ENCODE measurements around the gene MPZL2.

MPZL2 gene

DNA sequence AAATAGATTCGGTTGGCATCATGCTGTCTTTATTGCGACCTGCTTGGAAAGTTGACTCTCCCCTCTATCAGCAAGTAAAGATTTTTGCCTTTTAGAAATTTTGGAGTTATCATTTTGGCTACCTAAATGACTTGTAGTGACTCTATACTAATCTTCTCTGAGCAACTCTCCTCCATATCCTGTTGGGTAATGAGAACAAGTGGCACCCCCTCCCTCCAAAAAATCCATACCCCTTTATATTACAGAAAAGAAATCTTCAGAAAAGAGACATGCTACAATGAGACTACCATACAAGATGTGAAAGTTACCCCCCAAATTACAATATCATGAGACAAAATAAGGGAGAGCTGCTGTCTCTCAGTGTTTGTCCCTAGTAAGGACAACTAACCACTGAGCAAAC lies 40.5 kb downstream of the MPZL2 start:
- H3K27me3 Mint-ChIP-seq (ENCODE audit: low read depth, poor library complexity): peaks cover 62% of the 10 kb centered on the region
- H3K9me3 Mint-ChIP-seq: no peaks in the 10 kb centered on the region
- TF ChIP-seq, protein P1, sequence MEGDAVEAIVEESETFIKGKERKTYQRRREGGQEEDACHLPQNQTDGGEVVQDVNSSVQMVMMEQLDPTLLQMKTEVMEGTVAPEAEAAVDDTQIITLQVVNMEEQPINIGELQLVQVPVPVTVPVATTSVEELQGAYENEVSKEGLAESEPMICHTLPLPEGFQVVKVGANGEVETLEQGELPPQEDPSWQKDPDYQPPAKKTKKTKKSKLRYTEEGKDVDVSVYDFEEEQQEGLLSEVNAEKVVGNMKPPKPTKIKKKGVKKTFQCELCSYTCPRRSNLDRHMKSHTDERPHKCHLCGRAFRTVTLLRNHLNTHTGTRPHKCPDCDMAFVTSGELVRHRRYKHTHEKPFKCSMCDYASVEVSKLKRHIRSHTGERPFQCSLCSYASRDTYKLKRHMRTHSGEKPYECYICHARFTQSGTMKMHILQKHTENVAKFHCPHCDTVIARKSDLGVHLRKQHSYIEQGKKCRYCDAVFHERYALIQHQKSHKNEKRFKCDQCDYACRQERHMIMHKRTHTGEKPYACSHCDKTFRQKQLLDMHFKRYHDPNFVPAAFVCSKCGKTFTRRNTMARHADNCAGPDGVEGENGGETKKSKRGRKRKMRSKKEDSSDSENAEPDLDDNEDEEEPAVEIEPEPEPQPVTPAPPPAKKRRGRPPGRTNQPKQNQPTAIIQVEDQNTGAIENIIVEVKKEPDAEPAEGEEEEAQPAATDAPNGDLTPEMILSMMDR (IDR thresholded peaks at IDR 0.05): no peak
- no peak overlapping the region for H3K27ac Mint-ChIP-seq
- H3K4me1 Mint-ChIP-seq: no peaks in the 10 kb centered on the region
- no peak overlapping the region for H3K4me3 Mint-ChIP-seq
- DNase-seq: no peak
- no peaks in the 10 kb centered on the region for H3K36me3 Mint-ChIP-seq (ENCODE audit: low read depth)

GRCh38 chr11:118222437-118222836 lies 41.7 kb downstream of the MPZL2 start:
- H3K36me3 Mint-ChIP-seq (ENCODE audit: low read depth): no peaks in the 10 kb centered on the region
- no peak overlapping the region for H3K27ac Mint-ChIP-seq
- no peak for DNase-seq
- TF ChIP-seq, protein P1 (IDR thresholded peaks at IDR 0.05): no peak
- no peak overlapping the region for H3K4me3 Mint-ChIP-seq
- H3K9me3 Mint-ChIP-seq: no peaks in the 10 kb centered on the region
- H3K27me3 Mint-ChIP-seq (ENCODE audit: low read depth, poor library complexity): peaks cover 60% of the 10 kb centered on the region
- no peaks in the 10 kb centered on the region for H3K4me1 Mint-ChIP-seq

GRCh38 chr11:118221419-118221818 lies 42.7 kb downstream of the MPZL2 start:
- H3K36me3 Mint-ChIP-seq (ENCODE audit: low read depth): no peaks in the 10 kb centered on the region
- H3K4me1 Mint-ChIP-seq: no peaks in the 10 kb centered on the region
- DNase-seq: no peak
- no peak overlapping the region for H3K27ac Mint-ChIP-seq
- no peaks in the 10 kb centered on the region for H3K9me3 Mint-ChIP-seq
- peaks cover 59% of the 10 kb centered on the region for H3K27me3 Mint-ChIP-seq (ENCODE audit: low read depth, poor library complexity)
- TF ChIP-seq, protein P1 (IDR thresholded peaks at IDR 0.05): no peak
- no peak overlapping the region for H3K4me3 Mint-ChIP-seq

DNA sequence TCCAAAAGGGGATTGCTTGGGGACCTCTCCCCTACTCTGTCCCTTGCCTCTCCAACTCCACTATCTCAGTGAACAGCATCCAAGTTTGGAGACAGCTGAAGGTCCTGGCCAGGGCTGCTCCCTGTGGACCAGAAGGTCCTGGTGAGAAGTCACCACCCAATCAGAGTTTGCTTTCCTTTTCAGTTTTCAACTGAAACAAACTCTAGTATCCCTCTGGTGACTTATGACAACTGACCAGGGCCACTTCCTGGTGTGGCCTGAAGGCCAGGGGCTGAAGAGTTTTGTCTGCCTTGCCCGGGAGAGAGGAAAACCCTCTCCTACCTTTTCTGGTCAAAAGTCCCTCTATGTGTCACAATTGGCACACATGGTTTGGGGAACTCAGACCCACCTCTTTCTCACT lies 44.4 kb downstream of the MPZL2 start:
- Mint-ChIP-seq H3K27ac (no peak overlapping the region), H3K9me3 (no peaks in the 10 kb centered on the region), H3K4me3 (no peak overlapping the region), H3K36me3 (ENCODE audit: low read depth) (no peaks in the 10 kb centered on the region), H3K27me3 (ENCODE audit: low read depth, poor library complexity) (peaks cover 62% of the 10 kb centered on the region), H3K4me1 (no peaks in the 10 kb centered on the region)
- TF ChIP-seq, protein P1 (IDR thresholded peaks at IDR 0.05): no peak
- DNase-seq: no peak

DNA sequence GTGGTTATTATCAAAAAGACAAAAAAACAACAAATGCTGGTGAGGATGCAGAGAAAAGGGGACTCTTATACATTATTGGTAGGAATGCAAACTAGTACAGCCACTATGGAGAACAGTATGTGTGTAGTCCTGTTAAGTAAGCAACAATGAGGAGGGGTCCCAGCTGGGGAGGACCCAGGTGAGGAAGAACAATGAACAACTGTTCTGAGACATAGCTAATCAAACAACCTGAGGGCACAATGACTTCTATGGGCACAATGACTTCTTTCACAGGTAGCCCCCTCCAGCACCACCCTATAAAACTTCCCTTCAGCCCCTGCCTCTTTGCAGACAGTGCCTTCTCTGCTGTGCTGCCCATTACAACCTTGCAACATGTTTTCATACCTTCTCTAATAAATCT lies 44.9 kb downstream of the MPZL2 start:
- H3K27me3 Mint-ChIP-seq (ENCODE audit: low read depth, poor library complexity): peaks cover 60% of the 10 kb centered on the region
- no peak overlapping the region for H3K4me3 Mint-ChIP-seq
- H3K9me3 Mint-ChIP-seq: no peaks in the 10 kb centered on the region
- no peak for DNase-seq
- no peaks in the 10 kb centered on the region for H3K4me1 Mint-ChIP-seq
- H3K36me3 Mint-ChIP-seq (ENCODE audit: low read depth): no peaks in the 10 kb centered on the region
- H3K27ac Mint-ChIP-seq: no peak overlapping the region
- TF ChIP-seq, protein P1 (IDR thresholded peaks at IDR 0.05): no peak

DNA sequence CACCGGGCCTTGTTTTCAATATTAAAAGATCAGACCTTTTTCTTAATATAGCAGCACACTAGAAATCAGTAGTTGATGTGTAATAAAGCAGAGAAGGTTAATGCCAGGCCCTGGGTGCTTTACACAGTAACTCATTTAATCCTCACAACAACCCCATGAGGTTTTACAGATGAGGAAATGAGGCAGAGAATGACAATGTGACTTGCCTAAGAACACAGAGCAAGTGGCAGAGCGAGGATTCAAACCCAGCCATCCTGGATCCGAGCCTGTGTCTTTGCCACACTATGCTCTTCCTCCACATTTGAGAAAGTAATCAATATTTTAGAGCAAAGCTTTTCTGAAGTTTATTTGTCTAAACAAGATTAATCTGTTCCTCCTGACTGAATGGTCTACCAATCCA lies 46.5 kb downstream of the MPZL2 start:
- no peaks in the 10 kb centered on the region for H3K36me3 Mint-ChIP-seq (ENCODE audit: low read depth)
- DNase-seq: no peak
- H3K27me3 Mint-ChIP-seq (ENCODE audit: low read depth, poor library complexity): peaks cover 70% of the 10 kb centered on the region
- TF ChIP-seq, protein P1 (IDR thresholded peaks at IDR 0.05): no peak
- H3K27ac Mint-ChIP-seq: no peak overlapping the region
- H3K4me1 Mint-ChIP-seq: no peaks in the 10 kb centered on the region
- H3K9me3 Mint-ChIP-seq: no peaks in the 10 kb centered on the region
- H3K4me3 Mint-ChIP-seq: no peak overlapping the region
